Measurements from ENCODE around the gene CALU.

The CALU gene

DNA sequence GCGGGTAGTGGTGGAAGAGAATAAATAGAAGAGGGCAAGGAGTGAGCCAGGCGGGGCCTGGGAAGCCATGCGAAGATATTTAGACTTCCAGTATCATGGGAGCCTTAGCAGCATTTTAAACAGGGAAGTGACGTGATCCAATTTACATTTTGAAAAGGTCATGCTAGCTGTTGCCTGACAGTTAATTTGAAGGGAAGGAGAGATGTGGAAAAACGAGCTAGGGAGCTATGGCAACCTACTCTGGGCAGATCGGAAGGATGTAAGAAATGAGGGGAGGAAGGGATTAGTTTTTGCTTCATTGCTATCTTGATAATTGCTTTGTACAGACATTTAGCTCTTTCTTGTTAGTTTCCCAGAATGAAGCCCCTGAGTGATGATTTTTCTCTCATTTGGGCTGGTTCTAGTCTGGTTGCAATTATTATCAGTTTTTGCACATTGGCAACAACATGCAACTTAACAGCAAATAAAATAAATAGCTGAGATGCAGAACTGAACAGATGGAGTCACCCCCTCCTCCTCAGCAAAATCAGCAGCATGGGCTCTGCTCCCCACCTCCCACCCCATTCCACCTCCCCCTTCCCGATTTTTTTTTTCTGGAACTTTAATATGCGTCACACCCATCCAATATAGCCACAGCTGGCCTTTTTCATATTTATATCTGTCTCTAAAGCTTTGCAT lies 13.0 kb upstream of the CALU start:
- WGBS, result 90% methylated on average over 8 of the region's 8 CpGs
- Histone ChIP-seq H3K36me3 (ENCODE audit: insufficient read depth, low read length) (peaks cover 8% of the 10 kb centered on the region; the same call in 1 of the 2 replicates), H3K27me3 (ENCODE audit: insufficient read depth, low read length) (no peaks in the 10 kb centered on the region), H3K27ac (ENCODE audit: low read depth, low read length) (no peak overlapping the region), H3K9me3 (ENCODE audit: insufficient read depth, low read depth, low read length) (no peaks in the 10 kb centered on the region), H3K4me3 (ENCODE audit: low read length) (no peak overlapping the region), H3K4me1 (ENCODE audit: insufficient read depth, low read length) (no peaks in the 10 kb centered on the region; the same call in 1 of the 2 replicates), H3K9ac (ENCODE audit: low read depth, low read length) (no peak overlapping the region)

DNA sequence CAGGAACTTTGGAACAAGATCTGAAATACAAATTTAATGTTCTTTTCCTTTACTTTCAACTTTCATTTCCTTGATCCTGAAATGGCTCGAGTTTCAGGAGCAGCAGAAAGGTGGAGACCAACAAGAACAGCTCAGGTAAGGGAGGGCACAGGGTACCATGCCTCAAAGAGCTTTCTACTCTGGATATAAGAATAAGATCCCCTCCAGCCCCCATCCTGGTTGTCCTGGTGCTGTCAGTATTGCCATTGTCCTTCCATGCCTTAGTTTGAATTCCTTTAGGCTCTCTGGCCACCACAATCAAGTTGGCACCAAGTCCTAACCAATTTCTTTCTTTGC lies 12.5 kb upstream of the CALU start:
- Histone ChIP-seq H3K9me3 (ENCODE audit: insufficient read depth, low read depth, low read length) (no peaks in the 10 kb centered on the region), H3K36me3 (ENCODE audit: insufficient read depth, low read length) (peaks cover 8% of the 10 kb centered on the region; the same call in 1 of the 2 replicates), H3K27ac (ENCODE audit: low read depth, low read length) (no peak overlapping the region), H3K9ac (ENCODE audit: low read depth, low read length) (no peak overlapping the region), H3K4me1 (ENCODE audit: insufficient read depth, low read length) (no peaks in the 10 kb centered on the region; the same call in 1 of the 2 replicates), H3K27me3 (ENCODE audit: insufficient read depth, low read length) (no peaks in the 10 kb centered on the region), H3K4me3 (ENCODE audit: low read length) (no peak overlapping the region)
- 88% methylated on average over 1 of the region's 1 CpG for WGBS

DNA sequence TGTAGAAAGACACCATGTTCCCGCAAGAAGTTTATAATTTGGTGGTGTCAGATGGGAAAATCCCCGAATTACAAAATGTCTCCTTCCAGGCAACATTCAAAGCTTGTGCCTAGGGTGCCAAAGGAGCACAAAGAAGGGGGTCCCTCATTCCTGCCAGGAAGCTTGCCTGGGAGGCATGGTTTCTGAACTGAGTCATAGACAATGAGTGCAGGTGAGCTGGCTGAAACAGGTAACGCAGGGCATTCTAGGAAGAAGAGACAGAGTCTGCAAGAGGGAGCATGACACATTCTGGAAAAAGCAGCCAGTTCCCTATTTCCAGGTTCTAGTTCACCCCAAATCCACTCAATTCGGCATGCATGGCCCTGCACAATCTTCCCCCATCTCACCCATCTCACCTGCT lies 11.9 kb upstream of the CALU start:
- H3K4me1 ChIP-seq (ENCODE audit: insufficient read depth, low read length), result no peaks in the 10 kb centered on the region; the same call in 1 of the 2 replicates
- peaks cover 8% of the 10 kb centered on the region; the same call in 1 of the 2 replicates for H3K36me3 ChIP-seq (ENCODE audit: insufficient read depth, low read length)
- H3K9ac ChIP-seq (ENCODE audit: low read depth, low read length), result 0 out of 2 replicates have a peak overlapping the region, but pooled peaks have one; percentile 26
- H3K27me3 ChIP-seq (ENCODE audit: insufficient read depth, low read length), result no peaks in the 10 kb centered on the region
- H3K27ac ChIP-seq (ENCODE audit: low read depth, low read length), result no peak overlapping the region
- no peak overlapping the region for H3K4me3 ChIP-seq (ENCODE audit: low read length)
- WGBS, result 92% methylated on average over 4 of the region's 4 CpGs
- no peaks in the 10 kb centered on the region for H3K9me3 ChIP-seq (ENCODE audit: insufficient read depth, low read depth, low read length)

DNA sequence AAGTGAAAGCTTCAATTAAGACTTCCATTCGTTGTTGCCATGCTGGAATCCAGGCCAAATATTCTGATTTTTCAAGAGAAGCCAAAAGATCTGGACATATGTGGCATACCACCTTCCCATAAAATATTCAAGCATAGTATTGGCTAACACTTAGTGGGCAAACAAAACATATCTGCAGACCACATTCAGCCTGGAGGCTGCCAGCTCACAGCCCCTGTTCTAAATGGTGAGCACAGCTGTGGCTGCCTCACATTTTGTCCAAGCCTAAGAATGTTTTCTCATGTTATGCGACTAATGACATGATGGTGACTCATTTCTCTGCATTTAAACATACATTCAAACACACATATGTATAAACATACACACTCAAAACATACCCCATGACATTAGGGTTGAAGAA lies 10.6 kb upstream of the CALU start:
- H3K4me3 ChIP-seq (ENCODE audit: low read length), result no peak overlapping the region
- peaks cover 8% of the 10 kb centered on the region; the same call in 1 of the 2 replicates for H3K36me3 ChIP-seq (ENCODE audit: insufficient read depth, low read length)
- H3K9ac ChIP-seq (ENCODE audit: low read depth, low read length), result no peak overlapping the region
- no peaks in the 10 kb centered on the region for H3K9me3 ChIP-seq (ENCODE audit: insufficient read depth, low read depth, low read length)
- no peaks in the 10 kb centered on the region for H3K27me3 ChIP-seq (ENCODE audit: insufficient read depth, low read length)
- no peaks in the 10 kb centered on the region; the same call in 1 of the 2 replicates for H3K4me1 ChIP-seq (ENCODE audit: insufficient read depth, low read length)
- 89% methylated on average over 2 of the region's 2 CpGs for WGBS
- H3K27ac ChIP-seq (ENCODE audit: low read depth, low read length), result no peak overlapping the region

DNA sequence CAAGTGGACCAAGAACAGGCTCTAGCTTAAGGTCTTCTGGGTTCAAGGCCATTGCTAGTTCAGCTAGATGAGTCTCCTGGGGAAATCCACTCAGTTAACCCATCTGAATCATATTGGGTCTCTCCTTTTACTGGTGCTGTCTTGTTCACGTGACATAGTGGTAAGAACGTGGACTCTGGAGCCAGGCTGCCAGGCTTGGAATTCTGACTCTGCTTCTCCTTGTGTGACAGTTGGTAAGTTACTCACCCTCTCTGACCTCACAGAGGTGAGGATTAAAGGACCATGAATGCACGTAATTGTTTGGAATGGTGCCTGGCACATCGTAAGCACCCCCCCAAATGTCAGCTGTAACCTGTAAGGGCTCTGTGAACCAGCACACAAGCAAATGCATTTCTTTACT lies 9.7 kb upstream of the CALU start:
- Histone ChIP-seq H3K9ac (ENCODE audit: low read depth, low read length) (no peak overlapping the region), H3K4me1 (ENCODE audit: insufficient read depth, low read length) (no peaks in the 10 kb centered on the region; the same call in 1 of the 2 replicates), H3K9me3 (ENCODE audit: insufficient read depth, low read depth, low read length) (no peaks in the 10 kb centered on the region), H3K36me3 (ENCODE audit: insufficient read depth, low read length) (peaks cover 8% of the 10 kb centered on the region; the same call in 1 of the 2 replicates), H3K27ac (ENCODE audit: low read depth, low read length) (no peak overlapping the region), H3K27me3 (ENCODE audit: insufficient read depth, low read length) (no peaks in the 10 kb centered on the region), H3K4me3 (ENCODE audit: low read length) (no peak overlapping the region)
- WGBS, result 89% methylated on average over 4 of the region's 4 CpGs

DNA sequence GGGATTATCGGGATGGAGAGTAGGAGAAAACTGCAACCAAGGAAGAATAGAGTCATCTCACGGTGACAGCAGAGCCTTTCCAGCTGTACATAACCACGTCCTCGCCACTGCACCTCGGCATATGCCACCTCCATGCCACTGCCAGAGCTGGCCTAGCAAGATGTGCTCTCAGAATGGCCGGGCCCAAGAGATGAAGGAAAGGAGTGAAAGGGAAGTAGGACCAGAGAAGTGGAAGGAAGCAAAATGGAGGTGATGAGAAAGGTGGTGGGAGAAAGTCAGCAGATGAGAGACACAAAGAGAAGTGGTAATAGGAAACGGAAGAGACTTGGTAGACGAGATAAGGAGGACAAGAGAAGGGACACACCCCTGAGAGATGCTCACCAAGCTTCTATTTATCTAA lies 8.0 kb upstream of the CALU start:
- Histone ChIP-seq H3K9me3 (ENCODE audit: insufficient read depth, low read depth, low read length) (no peaks in the 10 kb centered on the region), H3K9ac (ENCODE audit: low read depth, low read length) (no peak overlapping the region), H3K27ac (ENCODE audit: low read depth, low read length) (no peak overlapping the region), H3K27me3 (ENCODE audit: insufficient read depth, low read length) (no peaks in the 10 kb centered on the region), H3K36me3 (ENCODE audit: insufficient read depth, low read length) (peaks cover 4% of the 10 kb centered on the region; the same call in 1 of the 2 replicates), H3K4me3 (ENCODE audit: low read length) (no peak overlapping the region), H3K4me1 (ENCODE audit: insufficient read depth, low read length) (no peaks in the 10 kb centered on the region; the same call in 1 of the 2 replicates)
- 96% methylated on average over 8 of the region's 8 CpGs for WGBS

DNA sequence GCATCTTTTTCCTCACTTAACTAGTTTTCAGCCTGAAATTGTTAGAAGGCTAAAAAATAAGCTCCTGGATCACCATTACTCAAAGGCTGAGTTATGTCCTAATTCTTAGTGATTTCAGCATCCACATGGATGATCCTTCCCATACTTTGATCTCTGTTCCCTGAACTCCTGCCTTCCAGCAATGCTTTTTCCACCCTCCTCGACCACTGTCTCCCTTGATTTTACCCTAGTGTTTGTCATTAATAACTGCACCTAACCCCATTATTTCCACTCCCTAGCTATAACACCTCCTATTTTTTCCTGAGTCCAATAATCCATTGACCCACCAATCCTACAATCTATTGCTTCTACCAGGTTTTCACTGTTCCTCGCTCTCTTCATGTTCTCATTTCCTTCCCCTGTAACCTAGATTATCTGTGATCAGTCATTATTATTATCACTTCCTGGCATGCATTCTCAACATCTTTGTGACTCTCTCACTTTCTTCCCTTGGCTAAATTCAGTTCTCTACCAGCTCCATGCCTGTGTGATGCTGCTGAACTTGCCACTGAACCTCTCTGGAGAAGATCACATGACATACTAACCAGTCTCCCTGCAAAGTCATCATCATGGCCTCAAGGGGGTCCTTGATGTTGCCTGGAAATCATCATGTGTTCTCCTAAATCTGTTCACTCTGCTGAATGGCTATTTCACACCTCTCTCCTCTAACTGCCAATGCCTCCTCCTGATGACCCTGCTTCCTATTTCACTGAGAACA lies 6.5 kb upstream of the CALU start:
- H3K36me3 ChIP-seq (ENCODE audit: insufficient read depth, low read length), result peaks cover 4% of the 10 kb centered on the region; the same call in 1 of the 2 replicates
- H3K9ac ChIP-seq (ENCODE audit: low read depth, low read length), result no peak overlapping the region
- H3K9me3 ChIP-seq (ENCODE audit: insufficient read depth, low read depth, low read length), result no peaks in the 10 kb centered on the region

DNA sequence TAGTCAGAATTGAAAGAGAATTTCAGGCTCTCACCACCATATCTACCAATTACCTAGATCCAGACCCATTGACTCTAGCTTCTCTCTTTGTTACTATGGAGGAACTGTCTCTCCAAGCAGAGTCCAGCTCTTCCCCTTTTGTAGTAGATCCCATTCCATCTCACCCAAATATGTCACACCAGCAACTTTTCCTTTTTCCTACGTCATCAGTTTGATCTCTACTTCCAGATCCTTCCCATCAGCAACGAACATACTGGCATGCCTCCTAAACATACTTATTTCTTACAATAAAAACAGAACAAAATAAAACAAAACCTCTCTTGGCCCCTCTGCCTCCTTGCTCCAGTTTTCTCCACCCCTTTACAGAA lies 5.9 kb upstream of the CALU start:
- Histone ChIP-seq H3K4me3 (ENCODE audit: low read length) (no peak overlapping the region), H3K36me3 (ENCODE audit: insufficient read depth, low read length) (peaks cover 4% of the 10 kb centered on the region; the same call in 1 of the 2 replicates), H3K27ac (ENCODE audit: low read depth, low read length) (no peak overlapping the region), H3K9me3 (ENCODE audit: insufficient read depth, low read depth, low read length) (no peaks in the 10 kb centered on the region), H3K9ac (ENCODE audit: low read depth, low read length) (no peak overlapping the region), H3K27me3 (ENCODE audit: insufficient read depth, low read length) (no peaks in the 10 kb centered on the region), H3K4me1 (ENCODE audit: insufficient read depth, low read length) (peaks cover 1% of the 10 kb centered on the region; the same call in 1 of the 2 replicates)
- WGBS, result 92% methylated on average over 2 of the region's 2 CpGs

More for the DNA sequence above, 6.5 kb upstream of the CALU start:
- Histone ChIP-seq H3K4me1 (ENCODE audit: insufficient read depth, low read length) (no peaks in the 10 kb centered on the region), H3K27ac (ENCODE audit: low read depth, low read length) (no peak overlapping the region), H3K27me3 (ENCODE audit: insufficient read depth, low read length) (no peaks in the 10 kb centered on the region), H3K4me3 (ENCODE audit: low read length) (no peak overlapping the region)
- WGBS, result 85% methylated on average over 2 of the region's 2 CpGs

DNA sequence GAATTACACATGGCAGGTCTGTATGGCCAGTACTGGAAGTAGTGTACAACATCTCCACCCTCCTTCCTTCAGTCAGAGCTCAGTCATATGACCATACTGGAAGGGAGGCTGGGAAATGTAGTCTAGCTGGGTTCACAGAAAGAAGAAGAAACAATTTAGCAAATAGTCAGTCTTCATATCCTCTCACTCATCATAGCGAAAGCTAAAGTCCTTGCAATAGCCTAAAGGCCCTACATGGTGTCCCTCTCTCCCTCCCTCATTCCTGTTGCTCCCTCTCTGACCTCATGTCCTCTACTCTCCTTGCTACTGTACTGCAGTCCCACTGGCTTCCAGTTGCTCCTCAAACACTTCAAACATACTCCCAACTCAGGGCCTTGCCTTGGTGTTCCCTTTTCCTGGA lies 4.3 kb upstream of the CALU start:
- no peak overlapping the region for H3K4me3 ChIP-seq (ENCODE audit: low read length)
- no peaks in the 10 kb centered on the region for H3K27me3 ChIP-seq (ENCODE audit: insufficient read depth, low read length)
- H3K9me3 ChIP-seq (ENCODE audit: insufficient read depth, low read depth, low read length), result no peaks in the 10 kb centered on the region
- H3K4me1 ChIP-seq (ENCODE audit: insufficient read depth, low read length), result peaks cover 5% of the 10 kb centered on the region; the same call in 1 of the 2 replicates
- no peak overlapping the region for H3K27ac ChIP-seq (ENCODE audit: low read depth, low read length)
- H3K36me3 ChIP-seq (ENCODE audit: insufficient read depth, low read length), result no peaks in the 10 kb centered on the region; the same call in 1 of the 2 replicates
- H3K9ac ChIP-seq (ENCODE audit: low read depth, low read length), result no peak overlapping the region
- WGBS, result 94% methylated on average over 1 of the region's 1 CpG

DNA sequence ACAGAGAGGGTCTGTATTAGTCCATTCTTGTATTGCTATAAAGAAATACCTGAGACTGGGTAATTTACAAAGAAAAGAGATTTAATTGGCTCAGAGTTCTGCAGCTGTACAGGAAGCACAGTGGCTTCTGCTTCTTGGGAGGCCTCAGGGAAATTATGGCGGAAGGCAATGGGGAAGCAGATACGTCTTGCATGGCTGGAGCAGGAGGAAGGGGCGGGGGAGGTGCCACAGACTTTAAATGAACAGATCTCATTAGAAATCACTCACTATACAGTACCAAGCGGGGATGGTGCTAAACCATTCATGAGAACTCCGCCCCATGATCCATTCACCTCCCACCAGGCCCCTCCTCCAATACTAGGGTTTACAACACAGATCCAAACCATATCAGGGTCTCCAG lies 3.7 kb upstream of the CALU start:
- Histone ChIP-seq H3K4me1 (ENCODE audit: insufficient read depth, low read length) (peaks cover 9% of the 10 kb centered on the region; the same call in 1 of the 2 replicates), H3K9me3 (ENCODE audit: insufficient read depth, low read depth, low read length) (no peaks in the 10 kb centered on the region), H3K36me3 (ENCODE audit: insufficient read depth, low read length) (no peaks in the 10 kb centered on the region; the same call in 1 of the 2 replicates), H3K9ac (ENCODE audit: low read depth, low read length) (no peak overlapping the region), H3K27ac (ENCODE audit: low read depth, low read length) (no peak overlapping the region), H3K4me3 (ENCODE audit: low read length) (no peak overlapping the region), H3K27me3 (ENCODE audit: insufficient read depth, low read length) (no peaks in the 10 kb centered on the region)
- WGBS, result 93% methylated on average over 5 of the region's 5 CpGs

DNA sequence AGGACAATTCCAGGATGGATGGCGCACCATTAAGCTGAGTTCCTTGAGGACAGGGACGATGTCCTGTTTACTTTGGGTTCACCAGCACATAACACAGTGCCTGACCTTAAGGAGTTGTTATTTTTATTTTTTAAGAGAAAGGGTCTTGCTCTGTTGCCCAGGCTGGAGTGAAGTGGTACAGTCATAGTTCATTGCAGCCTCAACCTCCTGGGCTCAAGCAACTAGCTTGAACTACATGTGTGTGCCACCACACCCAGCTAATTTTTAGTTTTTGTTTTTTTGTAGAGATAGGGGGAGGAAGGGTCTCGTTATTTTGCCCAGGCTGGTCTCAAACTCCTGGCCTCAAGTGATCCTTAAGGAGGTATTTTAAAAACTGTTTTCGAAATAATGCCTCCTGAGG lies 1.7 kb upstream of the CALU start:
- H3K9me3 ChIP-seq (ENCODE audit: insufficient read depth, low read depth, low read length), result no peaks in the 10 kb centered on the region
- no peak overlapping the region for H3K9ac ChIP-seq (ENCODE audit: low read depth, low read length)
- H3K4me3 ChIP-seq (ENCODE audit: low read length), result no peak overlapping the region
- peaks cover 6% of the 10 kb centered on the region; the same call in 1 of the 2 replicates for H3K36me3 ChIP-seq (ENCODE audit: insufficient read depth, low read length)
- no peaks in the 10 kb centered on the region for H3K27me3 ChIP-seq (ENCODE audit: insufficient read depth, low read length)
- 93% methylated on average over 4 of the region's 4 CpGs for WGBS
- H3K27ac ChIP-seq (ENCODE audit: low read depth, low read length), result no peak overlapping the region
- peaks cover 23% of the 10 kb centered on the region; the same call in 1 of the 2 replicates for H3K4me1 ChIP-seq (ENCODE audit: insufficient read depth, low read length)

Measured in HUES64 (cell line).